GM12872 (cell line): Measurements from ENCODE around the gene PDHX.

Source experiments
- CTCF ChIP-seq: IDR thresholded peaks from 3 replicates; pipeline ENCODE4 v1.5.1; 2011; ENCODE audit warnings: low read depth, mild to moderate bottlenecking, low read length, moderate library complexity; ENCODE audit not compliant: insufficient read depth

PDHX gene

GRCh38 chr11:34999453-34999852 lies 83.0 kb downstream of the PDHX start:
- TF ChIP-seq CTCF = no peak

- TF ChIP-seq CTCF = no peak
Observed at GRCh38 chr11:35003186-35003585, 86.8 kb downstream of the PDHX start.

GRCh38 chr11:35003658-35004057 lies 87.2 kb downstream of the PDHX start:
- no peak for TF ChIP-seq CTCF

GRCh38 chr11:35005141-35005780 lies 88.8 kb downstream of the PDHX start:
- no peak for TF ChIP-seq CTCF

- TF ChIP-seq CTCF = no peak
Observed at GRCh38 chr11:35006389-35007128, 90.1 kb downstream of the PDHX start.

GRCh38 chr11:35007277-35007676 lies 90.9 kb downstream of the PDHX start:
- no peak for TF ChIP-seq CTCF

GRCh38 chr11:35009191-35009943 lies 92.9 kb downstream of the PDHX start:
- TF ChIP-seq CTCF = no peak
